Measurements from ENCODE around the gene ATG4B.

Gene ATG4B

GRCh38 chr2:241649927-241650326 is 12.4 kb downstream of the ATG4B start:
- H3K9ac ChIP-seq = no peak overlapping the region
- H3K79me2 ChIP-seq = peaks cover 31% of the 10 kb centered on the region
- H3K4me1 ChIP-seq = no peaks in the 10 kb centered on the region
- TF ChIP-seq CTCF (IDR thresholded peaks at IDR 0.05) = no peak
- H3K4me3 ChIP-seq (ENCODE audit: low read depth, low read length) = no peak overlapping the region
- H3K4me2 ChIP-seq (ENCODE audit: low read length) = no peak overlapping the region
- no peak overlapping the region for H3K27ac ChIP-seq
- H3K9me3 ChIP-seq (ENCODE audit: control insufficient read depth, low read length) = no peaks in the 10 kb centered on the region
- H3K27me3 ChIP-seq (ENCODE audit: control insufficient read depth, insufficient read depth, low read length) = no peaks in the 10 kb centered on the region
- no peaks in the 10 kb centered on the region for H3K36me3 ChIP-seq (ENCODE audit: control insufficient read depth, insufficient read depth, low read length)
- no peak overlapping the region for H2AFZ ChIP-seq

- H3K36me3 ChIP-seq (ENCODE audit: control insufficient read depth, insufficient read depth, low read length) = no peaks in the 10 kb centered on the region
- no peaks in the 10 kb centered on the region for H3K9me3 ChIP-seq (ENCODE audit: control insufficient read depth, low read length)
- H2AFZ ChIP-seq = no peak overlapping the region
- H3K4me2 ChIP-seq (ENCODE audit: low read length) = no peak overlapping the region
- H3K4me1 ChIP-seq = no peaks in the 10 kb centered on the region
- no peaks in the 10 kb centered on the region for H3K27me3 ChIP-seq (ENCODE audit: control insufficient read depth, insufficient read depth, low read length)
- H3K27ac ChIP-seq = no peak overlapping the region
- peaks cover 9% of the 10 kb centered on the region for H3K79me2 ChIP-seq
- TF ChIP-seq CTCF (IDR thresholded peaks at IDR 0.05) = no peak
- H3K4me3 ChIP-seq (ENCODE audit: low read depth, low read length) = no peak overlapping the region
- no peak overlapping the region for H3K9ac ChIP-seq
Observed at GRCh38 chr2:241652142-241652541, 14.6 kb downstream of the ATG4B start.

GRCh38 chr2:241652722-241653121 is 15.2 kb downstream of the ATG4B start:
- Histone ChIP-seq H3K36me3 (ENCODE audit: control insufficient read depth, insufficient read depth, low read length) (no peaks in the 10 kb centered on the region), H3K27me3 (ENCODE audit: control insufficient read depth, insufficient read depth, low read length) (no peaks in the 10 kb centered on the region), H3K79me2 (peaks cover 8% of the 10 kb centered on the region), H3K4me1 (no peaks in the 10 kb centered on the region), H3K27ac (no peak overlapping the region), H2AFZ (no peak overlapping the region), H3K4me3 (ENCODE audit: low read depth, low read length) (no peak overlapping the region), H3K4me2 (ENCODE audit: low read length) (no peak overlapping the region), H3K9me3 (ENCODE audit: control insufficient read depth, low read length) (no peaks in the 10 kb centered on the region), H3K9ac (no peak overlapping the region)
- TF ChIP-seq CTCF (IDR thresholded peaks at IDR 0.05) = no peak

GRCh38 chr2:241653210-241653750 is 15.8 kb downstream of the ATG4B start:
- H2AFZ ChIP-seq = no peak overlapping the region
- no peak overlapping the region for H3K27ac ChIP-seq
- no peak overlapping the region for H3K4me3 ChIP-seq (ENCODE audit: low read depth, low read length)
- TF ChIP-seq CTCF (IDR thresholded peaks at IDR 0.05) = no peak
- no peaks in the 10 kb centered on the region for H3K36me3 ChIP-seq (ENCODE audit: control insufficient read depth, insufficient read depth, low read length)
- H3K27me3 ChIP-seq (ENCODE audit: control insufficient read depth, insufficient read depth, low read length) = no peaks in the 10 kb centered on the region
- H3K79me2 ChIP-seq = peaks cover 6% of the 10 kb centered on the region
- H3K4me1 ChIP-seq = no peaks in the 10 kb centered on the region
- H3K9ac ChIP-seq = no peak overlapping the region
- H3K4me2 ChIP-seq (ENCODE audit: low read length) = no peak overlapping the region
- no peaks in the 10 kb centered on the region for H3K9me3 ChIP-seq (ENCODE audit: control insufficient read depth, low read length)

- no peak overlapping the region for H2AFZ ChIP-seq
- H3K27ac ChIP-seq = no peak overlapping the region
- TF ChIP-seq CTCF (IDR thresholded peaks at IDR 0.05) = no peak
- H3K4me2 ChIP-seq (ENCODE audit: low read length) = no peak overlapping the region
- no peaks in the 10 kb centered on the region for H3K27me3 ChIP-seq (ENCODE audit: control insufficient read depth, insufficient read depth, low read length)
- no peaks in the 10 kb centered on the region for H3K4me1 ChIP-seq
- no peak overlapping the region for H3K9ac ChIP-seq
- H3K79me2 ChIP-seq = peaks cover 6% of the 10 kb centered on the region
- H3K9me3 ChIP-seq (ENCODE audit: control insufficient read depth, low read length) = no peaks in the 10 kb centered on the region
- H3K36me3 ChIP-seq (ENCODE audit: control insufficient read depth, insufficient read depth, low read length) = no peaks in the 10 kb centered on the region
- no peak overlapping the region for H3K4me3 ChIP-seq (ENCODE audit: low read depth, low read length)
Observed at GRCh38 chr2:241654551-241654950, 17.1 kb downstream of the ATG4B start.

Measured in parathyroid adenoma (tissue), 2 donors.